ENCODE data around the gene PPARGC1A.

Gene PPARGC1A

DNA sequence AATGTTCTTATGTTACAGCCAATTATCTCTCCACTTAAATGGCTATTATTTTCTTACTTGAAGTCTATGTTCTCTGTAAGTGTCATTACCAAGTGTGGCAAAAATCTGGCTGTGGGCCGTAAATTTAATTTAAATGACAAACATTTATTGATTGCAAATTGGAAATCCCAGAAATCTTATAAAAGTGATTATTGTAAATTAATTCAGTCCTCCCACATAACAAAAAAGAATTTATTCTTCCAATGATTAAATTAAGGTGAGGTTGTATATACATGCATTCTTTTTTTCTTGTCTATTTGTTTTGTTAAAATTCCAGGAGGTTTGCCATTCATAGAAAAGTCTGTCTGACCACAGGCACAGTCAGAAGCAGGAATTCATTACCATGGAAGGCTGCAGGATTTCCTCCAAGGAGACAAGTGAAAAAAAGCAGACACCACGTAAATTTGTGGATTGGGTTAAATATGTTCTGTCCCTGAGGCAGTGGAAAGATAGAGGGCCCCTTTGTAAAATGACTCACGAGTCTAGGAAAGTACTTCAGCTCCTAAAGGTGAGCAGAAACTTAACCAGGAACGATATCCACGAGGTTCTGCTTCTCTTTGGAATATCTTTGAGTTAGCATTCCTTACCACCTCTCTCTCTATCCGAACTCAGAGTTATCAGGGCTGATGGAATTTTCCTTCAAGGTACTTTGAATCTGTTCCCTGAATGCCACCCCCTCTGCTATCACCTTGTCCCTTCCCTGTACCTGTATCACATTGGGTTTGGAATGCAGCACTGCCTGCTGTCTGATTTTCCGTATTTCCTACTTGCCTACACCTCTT is 10.7 kb downstream of the PPARGC1A start:
- no peak for DNase-seq (ENCODE audit: low spot score)

DNA sequence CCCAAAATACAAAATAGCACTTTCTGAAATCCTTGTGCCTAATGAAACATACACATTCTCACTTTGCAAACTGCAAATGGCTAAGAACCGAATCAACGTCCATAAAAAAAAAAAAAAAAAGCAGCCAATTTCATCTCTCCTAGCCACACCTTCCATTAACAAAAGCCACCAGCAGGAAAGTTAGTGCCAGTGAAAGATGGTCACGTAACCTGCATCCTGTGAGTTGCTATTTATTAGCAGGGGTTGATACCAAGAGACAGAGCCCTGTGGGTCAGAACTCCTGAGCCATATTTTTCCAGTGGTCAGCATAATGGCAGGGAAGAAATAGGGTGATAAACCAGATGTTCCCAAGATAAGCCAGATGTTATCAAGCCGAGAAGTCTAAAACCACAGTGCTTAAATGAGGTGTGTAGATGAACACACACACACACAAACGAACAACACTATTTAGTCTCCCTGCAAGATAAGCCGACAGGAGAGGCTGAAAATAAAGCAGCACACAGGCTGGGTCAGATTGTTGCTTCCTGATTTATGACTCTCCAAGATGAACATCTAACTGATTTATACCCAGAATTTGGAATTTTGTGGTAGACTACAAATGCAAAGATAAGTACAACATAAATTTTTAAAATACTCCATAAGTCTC is 11.5 kb downstream of the PPARGC1A start:
- DNase-seq (ENCODE audit: low spot score) = no peak

DNA sequence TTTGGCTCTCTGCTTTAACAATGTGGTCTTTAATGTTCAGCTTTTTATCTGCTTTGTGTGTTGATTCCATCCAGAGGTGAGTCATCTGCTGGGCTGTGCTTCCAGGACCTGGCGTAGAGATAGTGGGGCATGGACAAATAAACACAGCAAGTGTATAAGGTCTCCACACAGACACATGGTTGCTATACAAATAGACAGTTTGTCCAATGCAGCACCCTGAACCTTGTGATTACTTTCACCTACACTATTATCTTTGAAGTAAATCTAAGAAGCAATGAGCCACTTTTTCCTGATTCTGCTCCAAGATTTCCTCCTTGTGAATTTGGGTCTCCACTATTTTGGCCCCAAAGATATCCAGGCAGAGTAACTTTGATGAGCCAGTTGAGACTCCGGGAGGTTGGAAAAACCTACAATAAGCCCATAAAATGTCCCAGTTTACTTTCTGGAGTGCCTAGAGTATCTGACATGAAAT is 12.1 kb downstream of the PPARGC1A start:
- no peak for DNase-seq (ENCODE audit: low spot score)

DNA sequence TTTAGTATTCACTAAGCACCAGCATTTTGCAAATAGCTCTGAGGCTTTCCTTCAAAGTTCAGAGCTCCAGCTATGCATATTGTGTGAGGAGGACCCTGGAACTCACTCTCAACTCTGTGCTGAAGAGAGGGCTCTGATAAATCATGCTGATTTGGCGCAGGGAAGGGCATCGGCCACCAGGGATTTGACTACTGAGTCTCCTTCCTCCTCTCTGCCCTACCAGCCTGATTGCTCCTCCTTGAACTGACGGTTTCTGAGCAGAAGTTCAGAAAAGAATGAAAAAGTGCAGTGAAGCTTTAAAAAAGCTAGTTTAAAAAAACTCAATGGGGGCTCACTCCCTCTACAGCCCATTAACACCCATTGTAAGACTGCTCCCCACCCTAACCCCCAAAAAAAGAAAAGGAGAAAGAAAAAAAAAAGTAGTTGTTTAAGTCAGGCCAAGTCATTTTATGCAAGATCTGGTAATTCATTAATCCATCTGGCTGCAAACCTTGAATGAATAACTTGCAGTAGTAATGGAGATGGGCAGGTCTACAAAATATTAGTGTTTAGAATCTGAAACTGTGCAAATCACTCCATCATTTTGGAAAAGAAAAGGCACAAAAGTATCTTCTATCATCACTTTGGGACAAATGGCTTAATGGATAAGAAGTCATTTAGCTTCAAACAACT is 13.3 kb downstream of the PPARGC1A start:
- no peak for DNase-seq (ENCODE audit: low spot score)

DNA sequence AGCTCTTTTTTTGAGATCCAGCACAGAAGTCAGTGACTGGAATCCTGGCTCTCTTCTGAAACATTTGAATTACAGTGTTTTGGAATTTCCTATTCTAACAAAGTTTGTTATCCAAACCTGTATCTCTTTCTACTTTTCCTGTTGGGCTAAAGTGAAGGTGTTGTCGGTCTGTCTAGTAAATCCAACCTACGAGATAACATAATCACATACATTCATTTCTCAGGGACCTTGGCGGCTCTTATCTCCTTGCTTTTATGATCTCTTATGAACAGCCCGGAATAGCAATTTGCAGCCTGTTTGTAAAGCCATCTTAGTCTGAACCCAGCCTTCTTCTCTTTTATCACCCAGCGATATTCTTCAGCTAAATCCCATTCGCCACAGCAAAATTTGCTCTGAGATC is 14.5 kb downstream of the PPARGC1A start:
- DNase-seq (ENCODE audit: low spot score) = no peak

DNA sequence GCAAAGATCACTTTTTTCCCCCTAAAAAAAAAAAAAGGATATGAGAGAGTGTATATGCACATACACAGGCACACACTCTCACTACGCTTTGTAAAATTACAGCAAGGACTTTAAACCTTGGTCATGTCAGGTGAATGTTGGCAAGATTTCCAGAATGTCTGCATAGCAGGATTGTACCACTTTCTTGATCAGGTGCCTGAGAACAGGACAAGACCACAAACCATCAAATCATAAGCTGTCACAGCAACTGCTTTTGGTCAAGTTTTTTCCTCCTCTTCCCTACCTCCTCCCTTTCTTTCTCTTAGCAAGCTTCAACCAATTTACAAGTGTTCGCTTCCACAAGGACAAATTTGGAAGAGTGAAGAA is 15.3 kb downstream of the PPARGC1A start:
- no peak for DNase-seq (ENCODE audit: low spot score)

DNA sequence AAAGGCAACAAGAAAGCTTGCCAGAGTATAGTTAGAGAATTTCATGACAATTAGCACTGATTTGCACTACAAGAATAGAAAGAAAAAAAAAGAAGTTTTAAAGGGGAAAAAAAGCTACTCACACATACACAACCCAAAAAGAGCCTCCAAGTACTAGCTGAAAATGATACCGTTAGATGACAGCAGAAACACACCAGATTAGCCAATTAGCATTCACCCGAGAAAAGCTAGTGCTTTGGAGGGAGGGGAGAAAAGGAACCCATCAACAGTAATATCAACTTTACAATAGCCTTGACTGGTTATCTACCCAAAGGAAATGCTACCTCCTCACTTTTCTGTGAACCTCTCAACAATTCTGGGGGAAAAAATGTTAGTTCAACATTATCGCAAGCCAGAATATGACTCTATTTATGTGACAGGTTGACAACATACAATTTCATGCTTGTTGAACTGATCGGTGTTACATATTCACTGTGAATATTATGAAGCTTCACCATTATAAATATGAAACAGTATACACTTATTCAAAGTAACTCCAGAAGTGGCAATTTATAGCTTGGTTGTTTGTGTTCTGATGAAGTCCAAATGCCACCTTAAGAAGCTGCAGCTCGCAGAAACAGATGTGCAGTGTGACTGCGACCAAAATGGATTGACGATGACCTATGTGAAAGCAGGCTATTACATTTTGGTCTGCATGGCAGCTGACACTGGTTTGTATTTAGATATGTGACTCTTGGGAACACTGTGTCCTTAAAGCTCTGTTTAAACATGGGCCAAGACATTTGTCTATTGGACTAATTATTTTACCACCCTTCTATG is 15.9 kb downstream of the PPARGC1A start:
- no peak for DNase-seq (ENCODE audit: low spot score)

DNA sequence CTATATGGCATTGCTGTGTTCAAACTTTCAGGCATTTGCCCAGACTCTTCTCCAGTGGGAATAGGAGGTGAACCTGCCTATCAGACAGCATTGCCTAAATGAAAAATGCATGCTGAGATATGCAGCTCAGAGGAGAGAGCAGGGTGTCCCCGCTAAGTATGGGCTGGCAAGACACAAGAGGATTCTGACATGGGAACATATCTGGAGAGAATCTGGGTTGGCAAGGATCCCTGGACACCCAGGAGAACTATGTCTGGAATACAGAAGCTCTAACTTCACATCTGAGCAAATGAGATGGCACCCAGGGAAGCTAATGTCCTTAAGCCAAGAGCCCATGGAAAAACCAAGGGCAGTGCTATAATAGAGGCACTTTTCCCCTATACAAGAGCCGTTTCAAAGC is 18.4 kb downstream of the PPARGC1A start:
- DNase-seq (ENCODE audit: low spot score) = no peak

DNA sequence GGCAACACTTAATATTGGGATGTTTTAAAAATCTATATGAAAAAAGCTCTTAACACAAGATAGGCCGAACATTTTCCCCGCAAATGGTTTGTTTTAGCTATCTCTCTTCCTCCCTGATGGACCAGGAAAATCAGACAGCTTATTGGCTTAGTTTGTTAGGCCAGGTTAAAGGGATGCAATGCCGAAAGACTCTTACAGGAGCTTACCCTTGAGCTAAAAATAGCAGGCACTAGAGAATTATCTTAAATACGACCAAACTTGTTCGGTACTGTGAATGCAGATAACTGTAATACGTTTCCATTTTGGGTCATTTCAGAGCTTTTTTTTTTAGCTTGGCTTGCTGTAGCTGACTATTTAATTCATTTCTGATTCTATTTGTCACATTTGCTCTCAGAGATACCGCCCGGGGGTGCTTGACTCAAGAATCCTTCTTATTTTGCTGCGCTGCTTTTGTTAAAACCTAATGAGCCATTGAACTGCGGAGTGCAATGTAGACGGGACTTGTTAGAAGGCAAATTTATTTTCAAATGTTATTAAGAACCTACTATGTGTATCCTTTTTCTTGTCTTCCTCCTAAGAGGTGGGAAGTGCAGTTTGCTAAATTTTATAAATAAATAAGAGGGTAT is 23.3 kb downstream of the PPARGC1A start:
- no peak for DNase-seq (ENCODE audit: low spot score)

DNA sequence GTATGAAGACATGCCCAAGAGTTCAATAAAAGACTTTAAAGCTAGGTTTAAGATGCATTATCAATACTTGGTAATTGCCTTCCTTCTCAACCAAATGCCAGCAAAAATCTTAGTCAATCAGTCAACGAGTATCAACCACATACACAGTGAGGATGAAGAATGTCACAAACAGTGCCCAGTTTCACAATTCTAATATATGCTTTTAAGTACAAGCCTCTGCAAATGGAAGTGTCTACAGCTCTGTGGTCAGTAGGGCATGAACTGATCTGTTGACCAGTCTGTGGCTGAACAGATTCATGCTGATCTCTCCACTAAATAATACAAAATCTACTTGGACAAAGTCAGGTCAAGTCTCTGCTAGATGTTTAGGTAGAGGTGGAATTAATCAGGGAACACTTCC is 27.9 kb downstream of the PPARGC1A start:
- no peak for DNase-seq (ENCODE audit: low spot score)

DNA sequence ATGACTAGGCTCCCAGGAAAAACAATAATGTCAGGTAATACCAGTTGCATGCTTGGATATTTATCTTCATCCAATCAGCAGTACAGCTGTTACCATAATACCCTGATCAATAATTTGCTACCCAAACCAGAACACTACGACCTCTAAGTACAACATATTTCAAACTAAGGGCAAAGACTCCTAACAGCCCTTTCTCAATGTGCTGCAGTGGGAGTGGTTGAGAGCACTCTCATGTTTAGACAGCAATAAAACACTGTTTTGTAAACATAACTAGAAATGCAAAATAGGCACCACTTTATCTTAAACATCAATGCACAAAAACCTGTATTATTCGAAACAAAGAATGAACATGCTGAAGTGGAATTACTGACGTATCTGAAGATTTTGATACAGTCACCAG is 28.9 kb downstream of the PPARGC1A start:
- DNase-seq (ENCODE audit: low spot score) = no peak

DNA sequence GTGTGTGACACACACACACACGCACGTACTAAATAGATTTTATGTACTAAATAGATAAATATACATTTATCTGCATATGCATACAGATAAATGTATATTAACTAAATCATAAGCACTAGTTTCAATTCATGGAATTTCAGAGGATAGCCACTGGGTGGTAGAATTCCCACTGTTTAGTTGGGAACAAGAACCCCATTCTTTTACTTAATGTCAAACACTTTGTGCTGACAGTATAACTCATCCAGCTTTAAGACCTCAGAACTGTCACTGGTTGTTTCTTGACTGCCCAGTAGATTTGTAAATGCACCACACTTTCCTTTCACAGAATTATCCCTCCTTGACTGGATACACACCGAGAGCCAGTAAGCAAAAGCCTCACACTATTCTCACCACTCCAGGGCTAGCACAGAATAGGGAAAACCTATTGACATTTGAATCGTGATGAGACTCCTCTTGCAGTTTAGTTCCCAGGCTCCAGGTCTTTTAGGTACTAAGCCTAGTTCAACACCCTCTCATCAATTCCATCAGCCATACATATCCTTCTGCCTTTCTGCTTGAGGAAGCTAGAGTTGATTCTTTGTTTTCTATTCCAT is 32.4 kb downstream of the PPARGC1A start:
- no peak for DNase-seq (ENCODE audit: low spot score)

DNA sequence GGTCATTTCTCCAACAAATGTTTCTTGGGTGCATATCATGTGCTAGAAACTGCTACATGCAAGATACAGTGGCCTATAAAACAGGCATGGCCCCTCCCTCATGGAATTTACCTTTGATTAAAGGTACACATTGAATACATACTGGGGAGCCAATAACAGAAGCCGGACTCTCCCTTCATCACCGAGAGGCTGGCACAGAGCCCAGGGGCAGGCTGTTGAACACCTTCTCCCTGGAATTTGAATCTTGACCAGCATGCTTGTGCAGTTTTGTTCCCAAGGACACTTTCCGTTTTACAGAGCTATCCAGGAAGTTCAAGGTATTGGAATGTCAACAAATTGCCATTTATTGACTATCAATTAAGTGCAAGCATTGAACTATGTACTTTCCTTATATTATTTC is 33.2 kb downstream of the PPARGC1A start:
- DNase-seq (ENCODE audit: low spot score) = no peak

DNA sequence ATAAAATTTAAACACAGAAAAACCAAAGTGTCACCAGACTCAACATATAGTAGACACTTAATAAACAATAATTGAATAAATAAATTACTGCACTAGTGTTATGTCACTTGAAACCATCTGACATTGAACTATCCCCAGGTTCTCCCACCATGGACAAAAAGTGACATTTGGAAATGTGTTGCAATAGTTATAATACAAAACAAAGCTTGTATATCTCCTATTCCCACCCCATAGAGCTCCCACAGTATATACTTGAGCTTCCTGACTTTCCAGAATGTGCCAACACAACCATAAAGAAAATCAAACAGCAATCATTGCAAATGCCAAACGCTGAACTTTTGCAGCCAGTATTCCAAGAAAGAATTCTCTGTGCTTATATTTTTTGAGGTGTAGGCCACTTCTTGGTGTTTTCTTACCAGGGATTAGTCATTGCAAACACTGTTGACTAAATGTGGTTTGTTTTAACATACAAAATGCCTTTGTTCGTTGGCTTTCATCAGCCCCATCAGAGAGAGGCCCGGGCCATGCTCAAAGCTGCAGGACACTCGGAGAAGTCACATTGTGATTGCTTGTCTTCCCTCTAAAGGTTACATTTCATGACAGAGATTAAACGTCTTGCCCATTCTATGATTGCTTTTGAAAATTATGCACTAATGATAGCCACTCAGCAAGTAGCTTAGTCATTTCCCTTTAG is 33.8 kb downstream of the PPARGC1A start:
- no peak for DNase-seq (ENCODE audit: low spot score)

DNA sequence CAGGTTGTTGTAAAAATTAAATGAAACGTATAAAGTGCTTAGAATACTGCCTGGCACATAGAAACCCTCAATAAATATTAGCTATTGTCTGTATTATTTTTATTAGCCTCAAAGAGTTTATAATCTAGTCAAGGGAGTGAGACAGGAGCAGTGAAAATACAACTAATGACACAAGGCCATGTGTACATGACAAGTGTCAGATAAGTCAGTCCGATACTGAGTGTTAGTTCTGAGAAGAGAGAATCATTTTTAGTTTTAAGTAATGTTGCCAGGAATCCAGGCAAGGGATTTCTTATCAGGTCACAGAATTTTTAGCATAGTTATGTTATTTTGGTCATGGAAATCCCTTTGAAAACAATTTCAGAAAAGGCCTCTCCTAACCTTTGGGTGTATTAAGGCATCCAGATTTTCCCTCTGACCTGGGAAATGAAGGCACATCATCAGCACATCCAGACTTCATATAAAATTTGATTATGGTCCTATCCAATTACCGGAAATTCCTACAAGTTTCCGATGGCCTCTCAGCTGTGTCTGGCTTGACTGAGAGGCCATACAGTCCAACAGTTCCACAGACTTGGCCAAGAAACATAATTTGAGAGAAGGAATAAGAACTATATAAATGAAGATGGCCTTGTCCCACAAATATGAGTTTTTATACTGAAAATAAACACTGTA is 35.7 kb downstream of the PPARGC1A start:
- DNase-seq (ENCODE audit: low spot score) = no peak

DNA sequence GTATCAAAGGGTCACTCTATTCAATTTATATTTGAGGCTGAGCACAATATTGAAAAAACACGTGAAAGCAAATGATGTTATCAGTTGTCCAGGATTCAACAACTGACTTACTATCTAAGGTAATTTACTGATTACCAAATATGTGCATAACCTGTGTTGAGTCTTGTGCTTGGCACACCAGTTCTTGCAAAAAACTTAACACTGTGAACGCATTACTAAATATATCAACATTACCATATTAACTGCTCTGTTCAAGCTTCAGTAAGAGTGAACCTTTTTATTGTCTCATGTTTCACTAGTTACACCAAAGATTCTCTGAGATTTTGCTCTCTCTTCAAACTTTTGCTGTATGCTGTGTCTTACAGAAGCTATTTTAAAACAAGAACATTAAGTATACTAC is 38.4 kb downstream of the PPARGC1A start:
- no peak for DNase-seq (ENCODE audit: low spot score)

DNA sequence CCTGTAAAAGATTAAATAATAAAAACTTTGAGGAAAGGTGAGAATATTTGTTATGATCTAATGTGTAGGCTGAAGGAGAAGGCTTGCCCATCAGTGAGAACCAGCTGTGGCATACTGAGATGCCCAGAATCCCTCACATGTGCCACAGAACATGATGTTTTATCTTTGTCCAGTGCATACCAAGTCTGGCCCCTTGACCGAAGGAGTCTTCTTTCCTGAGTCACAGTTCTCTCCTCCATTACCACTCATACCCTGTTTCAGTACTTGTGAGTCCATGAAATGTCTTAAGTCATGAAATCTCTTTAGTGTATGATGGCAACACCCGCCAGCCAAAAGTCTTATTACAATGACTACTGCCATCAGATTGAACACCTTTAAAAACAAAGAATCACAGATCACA is 42.7 kb downstream of the PPARGC1A start:
- DNase-seq (ENCODE audit: low spot score) = no peak

DNA sequence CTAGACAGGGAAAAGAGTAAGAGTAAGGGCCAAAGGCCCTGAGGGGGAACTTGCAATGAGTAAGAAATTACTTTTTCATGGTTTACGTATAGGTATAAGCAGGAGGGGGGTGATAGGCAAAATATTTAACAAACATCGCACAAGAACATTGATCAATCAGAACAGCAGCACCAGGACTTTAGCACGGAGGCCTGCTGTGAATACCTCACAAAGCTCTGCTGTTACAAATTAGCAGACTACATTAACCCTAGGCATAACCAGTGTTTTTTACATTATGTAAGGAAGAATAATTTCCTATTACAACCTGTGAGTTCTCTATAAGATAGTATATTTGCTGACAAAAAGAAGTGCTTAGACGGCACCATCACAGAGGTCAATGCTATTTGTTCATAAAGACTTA is 44.9 kb downstream of the PPARGC1A start:
- DNase-seq (ENCODE audit: low spot score) = no peak

DNA sequence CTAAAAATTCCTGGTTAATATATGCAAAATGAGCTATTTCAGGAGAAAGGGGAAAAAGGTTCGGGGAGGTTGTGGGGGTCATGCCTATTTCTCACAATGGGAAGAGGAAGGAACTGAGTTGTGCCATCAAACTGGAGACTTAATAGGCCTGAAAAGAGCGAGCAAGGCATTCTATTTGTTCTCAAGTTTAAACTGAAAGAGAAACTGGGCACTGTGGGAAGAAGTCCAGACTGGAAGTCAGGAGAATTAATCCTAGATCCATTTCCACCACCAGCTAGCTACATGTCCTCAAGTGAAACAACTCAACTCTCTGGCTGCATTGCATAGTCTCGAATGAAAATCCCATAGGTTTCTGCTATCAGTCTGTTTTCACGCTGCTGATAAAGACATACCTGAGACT is 50.6 kb downstream of the PPARGC1A start:
- no peak for DNase-seq (ENCODE audit: low spot score)

DNA sequence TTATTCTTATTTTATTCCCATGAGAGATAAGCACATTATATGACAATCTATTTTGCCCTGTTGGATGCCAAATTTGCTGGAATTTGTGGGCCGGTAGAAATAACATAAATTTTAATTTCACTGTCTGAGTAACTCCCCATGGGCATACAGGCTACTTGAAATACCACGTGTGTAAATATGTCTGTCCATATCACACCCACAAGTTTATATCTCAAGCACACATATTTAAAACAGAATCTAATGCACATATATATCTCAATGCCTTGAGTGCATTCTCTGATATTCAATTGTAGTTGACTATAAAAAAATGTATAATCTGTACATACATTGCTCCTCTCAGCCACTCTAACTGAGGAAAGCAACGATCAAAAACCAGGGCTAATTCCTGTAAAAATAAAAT is 51.2 kb downstream of the PPARGC1A start:
- DNase-seq (ENCODE audit: low spot score) = no peak

All from ecto neural progenitor cell (in vitro differentiated cells).